ENCODE results near the gene MAP3K15. TPM values are rescaled to one million over a fixed set of nuclear protein-coding genes. Genes with fewer than 3 reads are reported as not detected.
A peak's percentile ranks its signal among the peaks of the same experiment; 100 is the strongest.

Gene MAP3K15
- total RNA-seq, 2 experiments from 2014 or later, result 0.31 to 0.37 TPM

GRCh38 chrX:19388064-19388679 is 127.1 kb downstream of the MAP3K15 start:
- ATAC-seq (no peak), DNase-seq (no peak)
- ChIA-PET POLR2A (no interaction called here), CTCF (no interaction called here)
- no peaks in the 10 kb centered on the region for H3K9me3 Mint-ChIP-seq (ENCODE audit: insufficient read depth)
- no peak overlapping the region for H3K27ac Mint-ChIP-seq
- H3K4me1 Mint-ChIP-seq (ENCODE audit: low read depth), result no peaks in the 10 kb centered on the region
- H3K4me3 Mint-ChIP-seq, result no peak overlapping the region
- peaks cover 3% of the 10 kb centered on the region for H3K27me3 Mint-ChIP-seq (ENCODE audit: low read depth)
- H3K36me3 Mint-ChIP-seq (ENCODE audit: low read depth), result no peaks in the 10 kb centered on the region

DNA sequence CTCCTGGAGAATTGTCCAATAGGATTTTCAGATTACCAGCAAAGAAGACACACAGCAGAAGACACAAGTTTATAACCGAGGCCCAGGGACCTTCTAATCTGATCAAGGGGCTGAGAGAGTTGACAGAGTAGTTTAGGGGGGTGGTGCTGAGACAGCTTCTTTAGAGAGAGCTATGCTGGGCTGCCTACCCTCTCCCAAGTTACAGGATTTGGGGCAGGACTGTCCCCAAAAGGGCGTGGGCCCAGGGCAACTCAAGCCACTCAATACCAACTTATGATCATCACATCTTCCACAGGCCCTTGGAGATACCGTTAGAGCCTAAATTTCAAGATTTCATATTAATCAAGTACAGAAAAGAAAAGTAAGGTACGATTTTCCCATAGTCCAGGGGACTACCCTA is 128.6 kb downstream of the MAP3K15 start:
- H3K4me1 Mint-ChIP-seq (ENCODE audit: low read depth), result no peaks in the 10 kb centered on the region
- no peak for ATAC-seq
- no peak for DNase-seq
- peaks cover 3% of the 10 kb centered on the region for H3K27me3 Mint-ChIP-seq (ENCODE audit: low read depth)
- no peaks in the 10 kb centered on the region for H3K9me3 Mint-ChIP-seq (ENCODE audit: insufficient read depth)
- ChIA-PET CTCF (no interaction called here), POLR2A (no interaction called here)
- no peak overlapping the region for H3K4me3 Mint-ChIP-seq
- H3K36me3 Mint-ChIP-seq (ENCODE audit: low read depth), result no peaks in the 10 kb centered on the region
- H3K27ac Mint-ChIP-seq, result no peak overlapping the region

DNA sequence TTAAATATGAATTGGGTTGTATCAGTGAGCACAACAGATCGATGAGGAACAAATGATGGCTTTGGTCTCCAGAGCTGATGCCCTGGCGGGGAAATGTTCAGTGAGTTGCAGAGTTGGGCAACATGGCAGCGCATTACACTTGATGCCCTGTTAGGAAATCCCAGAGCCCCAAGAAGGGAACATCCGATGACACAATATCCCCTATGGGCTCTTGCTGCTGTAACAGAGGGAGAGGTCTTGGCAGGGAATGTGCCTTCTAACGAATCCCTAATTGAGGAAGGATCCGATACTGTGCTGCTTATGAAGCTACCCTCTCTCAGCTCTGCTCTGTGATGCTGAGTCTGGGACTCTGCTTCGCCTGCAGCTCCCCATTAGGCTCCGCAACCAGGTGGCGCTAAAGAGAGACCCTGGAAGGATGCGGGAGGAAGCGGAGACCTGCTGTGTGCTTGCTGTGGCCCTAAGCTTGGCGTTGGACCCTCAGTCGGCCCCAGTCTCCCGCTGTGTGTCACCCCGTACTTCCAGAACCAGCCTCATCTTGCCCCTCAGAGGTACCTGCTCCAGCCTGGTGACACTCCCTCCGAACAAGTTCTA is 132.7 kb downstream of the MAP3K15 start:
- H3K4me3 Mint-ChIP-seq, result no peak overlapping the region
- H3K27ac Mint-ChIP-seq, result no peak overlapping the region
- ChIA-PET CTCF (interaction anchor here (1.0 to 1.4 kb wide), 8 partner anchors 10 to 522 kb away, joined by 3 to 5 read pairs (median 4); no protein-coding TSS in a partner anchor), POLR2A (interaction anchor here (0.7 kb wide), 1 partner anchor 9 kb away, joined by 3 read pairs; no protein-coding TSS in a partner anchor)
- ATAC-seq, result peak; percentile 72
- peak; percentile 66 for DNase-seq
- no peaks in the 10 kb centered on the region for H3K4me1 Mint-ChIP-seq (ENCODE audit: low read depth)
- no peaks in the 10 kb centered on the region for H3K9me3 Mint-ChIP-seq (ENCODE audit: insufficient read depth)
- peaks cover 3% of the 10 kb centered on the region for H3K27me3 Mint-ChIP-seq (ENCODE audit: low read depth)
- H3K36me3 Mint-ChIP-seq (ENCODE audit: low read depth), result no peaks in the 10 kb centered on the region

DNA sequence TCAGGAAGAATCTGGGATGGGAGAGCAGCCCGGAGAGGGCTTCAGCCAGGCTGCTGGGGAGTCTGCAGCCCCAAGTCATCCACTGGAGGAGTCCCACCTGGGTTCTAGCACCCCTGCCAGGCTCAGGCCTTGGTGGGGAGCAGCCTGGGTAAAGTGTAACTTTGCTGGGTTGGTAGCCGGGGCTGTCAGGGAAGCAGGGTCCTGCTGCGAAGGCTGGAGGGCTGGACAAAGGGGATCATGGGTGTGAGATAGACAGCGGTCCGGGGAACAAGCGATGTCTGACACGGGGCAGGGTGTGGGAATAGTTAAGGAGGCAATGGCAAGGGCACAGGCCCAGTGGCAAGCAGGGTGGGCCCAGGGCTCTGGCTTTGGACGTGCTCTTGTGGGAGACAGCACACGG is 134.0 kb downstream of the MAP3K15 start:
- Mint-ChIP-seq H3K27ac (no peak overlapping the region), H3K27me3 (ENCODE audit: low read depth) (peaks cover 3% of the 10 kb centered on the region), H3K4me1 (ENCODE audit: low read depth) (no peaks in the 10 kb centered on the region), H3K36me3 (ENCODE audit: low read depth) (no peaks in the 10 kb centered on the region), H3K4me3 (no peak overlapping the region), H3K9me3 (ENCODE audit: insufficient read depth) (no peaks in the 10 kb centered on the region)
- ATAC-seq, result no peak
- CTCF ChIA-PET, result no interaction called here
- DNase-seq, result no peak
- POLR2A ChIA-PET, result no interaction called here

DNA sequence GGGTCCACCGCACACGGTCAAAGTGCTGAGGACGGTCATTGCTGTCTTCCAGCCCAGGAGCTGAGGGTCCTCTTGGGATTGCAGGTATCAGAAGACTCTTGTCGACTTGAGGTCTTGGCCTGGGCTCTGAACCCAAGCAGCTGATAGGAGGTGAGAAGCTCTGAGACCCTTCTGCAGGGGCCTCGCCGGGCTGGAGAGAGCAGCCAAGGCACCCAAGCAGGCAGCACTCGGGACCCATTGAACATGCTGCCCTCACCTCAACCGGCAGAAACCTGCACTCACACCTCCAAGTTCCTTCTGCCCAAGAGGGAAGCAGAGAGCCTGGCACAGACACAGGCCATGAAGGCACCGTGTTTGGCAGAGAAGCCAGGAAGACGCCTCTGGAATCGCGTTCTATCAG is 137.5 kb downstream of the MAP3K15 start:
- Mint-ChIP-seq H3K27me3 (ENCODE audit: low read depth) (no peaks in the 10 kb centered on the region), H3K36me3 (ENCODE audit: low read depth) (no peaks in the 10 kb centered on the region), H3K4me3 (no peak overlapping the region), H3K4me1 (ENCODE audit: low read depth) (peaks cover under 1% of the 10 kb centered on the region), H3K9me3 (ENCODE audit: insufficient read depth) (no peaks in the 10 kb centered on the region), H3K27ac (no peak overlapping the region)
- POLR2A ChIA-PET, result no interaction called here
- CTCF ChIA-PET, result no interaction called here
- ATAC-seq (no peak), DNase-seq (no peak)

- no peak for ATAC-seq
- Mint-ChIP-seq H3K9me3 (ENCODE audit: insufficient read depth) (no peaks in the 10 kb centered on the region), H3K4me3 (no peak overlapping the region), H3K27ac (no peak overlapping the region), H3K27me3 (ENCODE audit: low read depth) (no peaks in the 10 kb centered on the region), H3K4me1 (ENCODE audit: low read depth) (peaks cover 8% of the 10 kb centered on the region), H3K36me3 (ENCODE audit: low read depth) (no peaks in the 10 kb centered on the region)
- ChIA-PET CTCF (interaction anchor here (0.6 kb wide), 1 partner anchor 92 kb away, joined by 3 read pairs; no protein-coding TSS in a partner anchor), POLR2A (no interaction called here)
- DNase-seq, result no peak
These were observed 139.8 kb downstream of the MAP3K15 start for GRCh38 chrX:19375546-19375945.

DNA sequence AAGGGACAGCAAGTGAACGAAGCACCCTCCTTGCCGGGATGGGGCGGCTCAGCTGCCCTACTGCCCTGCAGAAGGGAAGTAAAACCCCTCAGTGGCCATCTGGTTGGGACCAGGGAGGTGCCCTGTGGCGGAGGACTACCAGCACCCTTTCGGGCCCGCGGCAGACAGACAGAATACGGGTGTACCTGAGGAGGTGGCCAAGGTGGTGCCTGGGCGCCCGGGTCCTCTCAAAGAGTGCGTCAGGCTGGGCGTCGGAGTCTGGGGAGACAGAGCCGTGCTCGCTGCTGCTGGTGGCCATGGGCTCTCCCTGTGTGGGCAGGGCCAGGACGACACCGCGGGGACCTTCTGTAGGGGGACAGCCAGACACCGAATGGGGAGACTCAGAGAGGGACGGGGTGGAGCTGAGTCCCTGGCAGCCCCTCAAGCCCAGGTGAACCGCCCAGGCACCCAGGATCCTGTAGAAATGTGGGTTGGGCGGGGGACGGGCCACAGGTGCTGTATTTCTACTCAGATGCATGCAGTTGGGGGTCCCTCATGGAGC is 141.9 kb downstream of the MAP3K15 start:
- ATAC-seq (no peak), DNase-seq (no peak)
- Mint-ChIP-seq H3K27ac (no peak overlapping the region), H3K9me3 (ENCODE audit: insufficient read depth) (no peaks in the 10 kb centered on the region), H3K4me1 (ENCODE audit: low read depth) (peaks cover 8% of the 10 kb centered on the region), H3K36me3 (ENCODE audit: low read depth) (no peaks in the 10 kb centered on the region), H3K27me3 (ENCODE audit: low read depth) (no peaks in the 10 kb centered on the region), H3K4me3 (no peak overlapping the region)
- ChIA-PET CTCF (no interaction called here), POLR2A (no interaction called here)

- no peaks in the 10 kb centered on the region for H3K36me3 Mint-ChIP-seq (ENCODE audit: low read depth)
- peaks cover 8% of the 10 kb centered on the region for H3K4me1 Mint-ChIP-seq (ENCODE audit: low read depth)
- peak overlapping the region; percentile 70 for H3K4me3 Mint-ChIP-seq
- H3K9me3 Mint-ChIP-seq (ENCODE audit: insufficient read depth), result no peaks in the 10 kb centered on the region
- no peaks in the 10 kb centered on the region for H3K27me3 Mint-ChIP-seq (ENCODE audit: low read depth)
- POLR2A ChIA-PET, result no interaction called here
- ATAC-seq (peak; percentile 58), DNase-seq (no peak)
- CTCF ChIA-PET, result interaction anchor here (0.8 to 2.4 kb wide), 12 partner anchors 10 to 696 kb away, joined by 3 to 13 read pairs (median 4); partner anchors contain the start of genes BCLAF3 and MAP3K15
- peak overlapping the region; percentile 34 for H3K27ac Mint-ChIP-seq
These were observed 142.6 kb downstream of the MAP3K15 start for GRCh38 chrX:19372547-19373331.

- Mint-ChIP-seq H3K36me3 (ENCODE audit: low read depth) (no peaks in the 10 kb centered on the region), H3K27ac (peak overlapping the region; percentile 34), H3K4me1 (ENCODE audit: low read depth) (peaks cover 8% of the 10 kb centered on the region), H3K27me3 (ENCODE audit: low read depth) (no peaks in the 10 kb centered on the region), H3K9me3 (ENCODE audit: insufficient read depth) (no peaks in the 10 kb centered on the region), H3K4me3 (peak overlapping the region; percentile 70)
- CTCF ChIA-PET, result interaction anchor here (0.7 to 2.4 kb wide), 14 partner anchors 11 to 696 kb away, joined by 3 to 13 read pairs (median 3); partner anchors contain the start of genes BCLAF3 and MAP3K15
- POLR2A ChIA-PET, result no interaction called here
- ATAC-seq, result peak; percentile 86
- peak; percentile 76 for DNase-seq
These were observed 143.2 kb downstream of the MAP3K15 start for GRCh38 chrX:19372170-19372546.

- peaks cover 15% of the 10 kb centered on the region for H3K36me3 Mint-ChIP-seq (ENCODE audit: low read depth)
- CTCF ChIA-PET, result no interaction called here
These were observed 145.2 kb downstream of the MAP3K15 start for GRCh38 chrX:19370061-19370460.

DNA sequence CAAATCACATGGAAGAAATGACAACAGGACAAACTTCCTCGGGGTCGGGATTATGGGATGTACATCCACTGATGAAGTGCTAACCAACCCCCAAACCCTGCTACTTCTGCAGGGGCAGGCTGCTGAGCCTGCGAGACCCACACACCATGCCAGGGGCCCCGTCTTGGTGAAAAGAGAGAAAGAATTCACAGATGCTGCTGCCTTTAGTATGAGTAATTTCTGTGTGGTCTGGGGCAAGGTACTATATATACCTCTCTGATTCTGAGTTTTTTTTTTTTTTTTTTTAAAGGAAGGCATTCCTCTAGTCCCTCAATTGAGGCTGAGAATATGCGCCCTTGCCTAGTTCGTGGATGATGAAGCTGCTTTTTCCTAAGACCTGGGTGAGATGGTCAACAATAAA is 146.7 kb downstream of the MAP3K15 start:
- Mint-ChIP-seq H3K27ac (no peak overlapping the region), H3K4me1 (ENCODE audit: low read depth) (peaks cover 8% of the 10 kb centered on the region), H3K36me3 (ENCODE audit: low read depth) (peaks cover 20% of the 10 kb centered on the region), H3K27me3 (ENCODE audit: low read depth) (no peaks in the 10 kb centered on the region), H3K9me3 (ENCODE audit: insufficient read depth) (no peaks in the 10 kb centered on the region), H3K4me3 (no peak overlapping the region)
- ChIA-PET POLR2A (no interaction called here), CTCF (no interaction called here)
- DNase-seq, result no peak
- no peak for ATAC-seq

More at GRCh38 chrX:19370061-19370460, 145.2 kb downstream of the MAP3K15 start:
- no peak overlapping the region for H3K4me3 Mint-ChIP-seq
- no peak overlapping the region for H3K27ac Mint-ChIP-seq
- peaks cover 8% of the 10 kb centered on the region for H3K4me1 Mint-ChIP-seq (ENCODE audit: low read depth)
- no peak for DNase-seq
- ATAC-seq, result no peak
- POLR2A ChIA-PET, result no interaction called here
- H3K9me3 Mint-ChIP-seq (ENCODE audit: insufficient read depth), result no peaks in the 10 kb centered on the region
- no peaks in the 10 kb centered on the region for H3K27me3 Mint-ChIP-seq (ENCODE audit: low read depth)

DNA sequence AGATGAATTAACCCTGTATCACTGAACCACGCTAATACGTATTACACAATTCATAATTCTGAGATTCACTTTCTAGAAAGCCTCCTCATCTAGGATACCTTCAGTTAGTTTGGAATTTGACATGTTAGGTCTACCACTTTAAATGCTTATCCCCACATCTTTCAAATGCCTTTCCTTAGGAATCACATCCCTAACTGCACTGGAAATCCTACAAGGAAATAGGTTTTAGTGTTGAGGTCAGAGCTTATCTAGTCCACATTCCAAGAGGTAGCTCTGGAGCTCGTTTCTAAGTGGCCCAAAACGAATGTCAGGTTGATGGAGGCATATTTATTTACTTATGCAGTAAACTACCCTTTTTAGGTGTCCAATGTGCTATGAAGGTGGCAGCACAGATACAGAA is 153.6 kb downstream of the MAP3K15 start:
- no peak overlapping the region for H3K27ac Mint-ChIP-seq
- no peaks in the 10 kb centered on the region for H3K9me3 Mint-ChIP-seq (ENCODE audit: insufficient read depth)
- no peaks in the 10 kb centered on the region for H3K4me1 Mint-ChIP-seq (ENCODE audit: low read depth)
- DNase-seq (no peak), ATAC-seq (no peak)
- CTCF ChIA-PET, result interaction anchor here (2.7 kb wide), 1 partner anchor 10 kb away, joined by 13 read pairs; no protein-coding TSS in a partner anchor
- H3K4me3 Mint-ChIP-seq, result no peak overlapping the region
- H3K36me3 Mint-ChIP-seq (ENCODE audit: low read depth), result peaks cover 45% of the 10 kb centered on the region
- H3K27me3 Mint-ChIP-seq (ENCODE audit: low read depth), result no peaks in the 10 kb centered on the region
- POLR2A ChIA-PET, result no interaction called here

Data from activated CD8-positive, alpha-beta T cell treated with anti-CD3 and anti-CD28 coated beads, Interleukin-2, amount 10 ng/mL, durations not matched to agents 7 days and 5 days (primary cell).